ENCODE data around the gene SLC25A41. TPM values are rescaled to one million over a fixed set of nuclear protein-coding genes. Genes with fewer than 3 reads are reported as not detected.

SLC25A41 gene
- polyA plus RNA-seq, 3 donors: not detected

DNA sequence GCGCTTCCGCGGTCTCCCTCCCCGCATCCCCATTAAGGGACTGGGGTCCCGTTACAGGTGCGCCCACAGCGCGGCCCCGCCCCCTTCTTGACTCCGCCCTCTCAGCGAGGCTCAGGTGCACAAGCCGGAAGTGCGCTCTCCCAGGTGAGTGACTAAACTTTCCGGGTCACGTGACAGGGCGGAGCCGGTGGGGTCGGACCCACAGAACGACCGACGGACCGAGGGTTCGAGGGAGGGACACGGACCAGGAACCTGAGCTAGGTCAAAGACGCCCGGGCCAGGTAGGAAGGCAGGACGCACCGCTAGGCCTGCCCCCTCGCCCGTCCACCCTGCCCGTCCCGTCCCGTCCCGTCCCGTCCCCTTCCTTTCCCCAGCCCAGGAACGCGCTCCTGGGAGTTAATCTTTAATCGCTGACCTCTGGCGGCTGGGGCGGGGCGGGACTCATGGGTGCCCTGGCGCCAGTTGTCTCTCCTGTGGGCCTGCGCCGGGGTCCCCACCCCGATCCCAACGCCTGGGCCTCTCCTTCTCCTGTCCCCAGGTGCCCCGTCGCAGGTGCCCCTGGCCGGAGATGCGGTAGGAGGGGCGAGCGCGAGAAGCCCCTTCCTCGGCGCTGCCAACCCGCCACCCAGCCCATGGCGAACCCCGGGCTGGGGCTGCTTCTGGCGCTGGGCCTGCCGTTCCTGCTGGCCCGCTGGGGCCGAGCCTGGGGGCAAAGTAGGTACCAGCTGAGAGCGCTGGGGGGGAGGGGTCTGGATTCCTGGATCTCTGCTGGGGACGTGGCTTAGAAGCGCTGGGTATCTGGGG is 30.7 kb upstream of the SLC25A41 start, which contains the start of gene CRB3:
Gene CRB3 (plus strand): TSS at position 202 of the 804 bp plus-strand sequence. CDS start 431 bp downstream, at position 633.
- peaks cover 0 to 28% of the 10 kb centered on the region in 2 donors for H3K27me3 ChIP-seq (ENCODE audit: control insufficient read depth in 2 of 2, insufficient read depth in 2 of 2, low read length in 2 of 2)
- H3K9me3 ChIP-seq (replicated peaks in 1 of 2; ENCODE audit: control insufficient read depth in 1 of 2, insufficient read depth in 1 of 2, low read length in 2 of 2): peaks cover 3 to 4% of the 10 kb centered on the region in 2 donors
- H3K27ac ChIP-seq (ENCODE audit: low read depth in 1 of 2, low read length in 2 of 2): no peak within 1 kb of the TSS
- TF ChIP-seq, protein P1, sequence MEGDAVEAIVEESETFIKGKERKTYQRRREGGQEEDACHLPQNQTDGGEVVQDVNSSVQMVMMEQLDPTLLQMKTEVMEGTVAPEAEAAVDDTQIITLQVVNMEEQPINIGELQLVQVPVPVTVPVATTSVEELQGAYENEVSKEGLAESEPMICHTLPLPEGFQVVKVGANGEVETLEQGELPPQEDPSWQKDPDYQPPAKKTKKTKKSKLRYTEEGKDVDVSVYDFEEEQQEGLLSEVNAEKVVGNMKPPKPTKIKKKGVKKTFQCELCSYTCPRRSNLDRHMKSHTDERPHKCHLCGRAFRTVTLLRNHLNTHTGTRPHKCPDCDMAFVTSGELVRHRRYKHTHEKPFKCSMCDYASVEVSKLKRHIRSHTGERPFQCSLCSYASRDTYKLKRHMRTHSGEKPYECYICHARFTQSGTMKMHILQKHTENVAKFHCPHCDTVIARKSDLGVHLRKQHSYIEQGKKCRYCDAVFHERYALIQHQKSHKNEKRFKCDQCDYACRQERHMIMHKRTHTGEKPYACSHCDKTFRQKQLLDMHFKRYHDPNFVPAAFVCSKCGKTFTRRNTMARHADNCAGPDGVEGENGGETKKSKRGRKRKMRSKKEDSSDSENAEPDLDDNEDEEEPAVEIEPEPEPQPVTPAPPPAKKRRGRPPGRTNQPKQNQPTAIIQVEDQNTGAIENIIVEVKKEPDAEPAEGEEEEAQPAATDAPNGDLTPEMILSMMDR (IDR thresholded peaks at IDR 0.05): no peak
- intact Hi-C loops (cut with micrococcal nuclease): no loop called here
- H3K4me3 ChIP-seq (replicated peaks in 1 of 3; ENCODE audit: low read depth in 2 of 3, low read length in 3 of 3): no peak within 1 kb of the TSS
- H3K4me2 ChIP-seq (replicated peaks; ENCODE audit: extremely low read depth, low read length, poor library complexity, severe bottlenecking): no peak within 1 kb of the TSS
- no peaks in the 10 kb centered on the region for H3K79me2 ChIP-seq (ENCODE audit: insufficient read depth, low read length)
- no peak for DNase-seq
- 10% methylated on average over 60 of the region's 65 CpGs for WGBS (ENCODE audit: insufficient coverage)
- Mint-ChIP-seq H3K36me3 (peaks cover 17% of the 10 kb centered on the region in 2 donors), H3K4me1 (peaks cover 15% of the 10 kb centered on the region), H3K9me3 (peaks cover 0 to 5% (median 1%) of the 10 kb centered on the region in 7 donors), H3K27ac (no peak within 1 kb of the TSS), H3K4me3 (peak within 1 kb of the TSS in 1 of 2 donors; percentile 71), H3K27me3 (ENCODE audit: low read depth in 3 of 3) (peaks cover 32 to 39% (median 34%) of the 10 kb centered on the region in 3 donors)
- H3K36me3 ChIP-seq (replicated peaks in 1 of 2; ENCODE audit: control insufficient read depth in 1 of 2, insufficient read depth in 2 of 2, low read length in 2 of 2): peaks cover 5 to 13% of the 10 kb centered on the region in 2 donors
- H2AFZ ChIP-seq (ENCODE audit: insufficient read depth, low read depth, low read length, poor library complexity, severe bottlenecking): no peak within 1 kb of the TSS
- no peak within 1 kb of the TSS for H3K9ac ChIP-seq (ENCODE audit: insufficient read depth, low read length, poor library complexity, severe bottlenecking)
- H3K4me1 ChIP-seq (ENCODE audit: control insufficient read depth in 1 of 2, insufficient read depth in 2 of 2, low read length in 2 of 2): peaks cover 15 to 25% of the 10 kb centered on the region in 2 donors
- H4K20me1 ChIP-seq (ENCODE audit: insufficient read depth, low read length): no peaks in the 10 kb centered on the region

DNA sequence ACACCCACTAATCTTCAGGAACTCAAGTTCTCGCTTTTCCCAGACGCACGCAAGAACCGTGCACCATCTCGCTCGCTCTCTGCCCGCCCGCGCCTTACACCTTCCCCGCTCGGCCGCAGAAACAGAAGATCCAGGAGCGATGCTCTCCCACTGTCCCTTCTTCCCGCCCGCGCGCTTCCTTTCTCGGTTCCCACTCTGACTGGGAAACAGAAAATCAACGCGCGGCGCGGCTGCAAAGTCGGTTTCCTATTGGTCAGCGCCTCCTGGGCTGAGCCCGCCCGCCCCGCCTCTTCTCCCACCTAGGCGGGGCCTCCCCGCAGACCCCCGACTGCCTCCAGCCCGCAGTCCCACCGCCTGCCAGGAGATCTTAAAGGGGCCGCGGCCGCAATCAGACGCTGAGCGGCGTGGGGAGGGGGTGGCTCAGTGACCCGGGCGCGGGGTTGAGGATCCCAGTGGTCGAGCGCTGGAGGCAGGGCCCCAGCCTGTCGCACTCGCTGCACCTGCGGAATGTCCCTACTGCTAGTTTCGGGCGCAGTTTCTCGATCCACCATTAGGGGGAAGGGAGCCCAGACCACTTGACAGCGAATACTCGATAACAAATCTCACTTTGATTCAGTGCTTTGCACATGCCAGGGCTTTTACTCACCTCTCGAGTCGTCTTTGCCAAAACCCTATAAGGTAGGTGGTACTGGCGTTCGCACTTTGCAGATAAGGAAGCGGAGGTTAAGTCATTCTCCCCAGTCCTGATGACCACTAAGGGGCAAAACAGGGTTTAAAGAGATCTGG is 26.7 kb upstream of the SLC25A41 start:
- H3K9me3 ChIP-seq (replicated peaks in 1 of 2; ENCODE audit: control insufficient read depth in 1 of 2, insufficient read depth in 1 of 2, low read length in 2 of 2): peaks cover 3 to 11% of the 10 kb centered on the region in 2 donors
- intact Hi-C loops (cut with micrococcal nuclease): no loop called here
- peak overlapping the region; percentile 94 for H3K4me2 ChIP-seq (replicated peaks; ENCODE audit: extremely low read depth, low read length, poor library complexity, severe bottlenecking)
- H3K36me3 ChIP-seq (replicated peaks in 1 of 2; ENCODE audit: control insufficient read depth in 1 of 2, insufficient read depth in 2 of 2, low read length in 2 of 2): no peaks in the 10 kb centered on the region
- peaks cover 33 to 52% (median 43%) of the 10 kb centered on the region in 3 donors for H3K27me3 Mint-ChIP-seq (ENCODE audit: low read depth in 3 of 3)
- peaks cover 0 to 6% of the 10 kb centered on the region in 2 donors for H3K36me3 Mint-ChIP-seq
- H3K27me3 ChIP-seq (ENCODE audit: control insufficient read depth in 2 of 2, insufficient read depth in 2 of 2, low read length in 2 of 2): peaks cover 0 to 34% of the 10 kb centered on the region in 2 donors
- peak; percentile 79 to 88 (median 83) for DNase-seq
- TF ChIP-seq, protein P1 (IDR thresholded peaks at IDR 0.05): no peak
- peak overlapping the region; percentile 88 for H2AFZ ChIP-seq (ENCODE audit: insufficient read depth, low read depth, low read length, poor library complexity, severe bottlenecking)
- H3K4me3 Mint-ChIP-seq: peak overlapping the region; percentile 92 to 98
- no peaks in the 10 kb centered on the region for H3K79me2 ChIP-seq (ENCODE audit: insufficient read depth, low read length)
- H3K9me3 Mint-ChIP-seq: peaks cover 2 to 21% (median 8%) of the 10 kb centered on the region in 7 donors
- WGBS (ENCODE audit: insufficient coverage): under 1% methylated on average over 49 of the region's 57 CpGs
- H3K9ac ChIP-seq (ENCODE audit: insufficient read depth, low read length, poor library complexity, severe bottlenecking): peak overlapping the region; percentile 61
- H3K27ac ChIP-seq (ENCODE audit: low read depth in 1 of 2, low read length in 2 of 2): peak overlapping the region in 1 of 2 donors; percentile 43
- H3K4me3 ChIP-seq (replicated peaks in 1 of 3; ENCODE audit: low read depth in 2 of 3, low read length in 3 of 3): peak overlapping the region; percentile 39 to 87 (median 79)
- peaks cover 14% of the 10 kb centered on the region for H3K4me1 Mint-ChIP-seq
- H3K27ac Mint-ChIP-seq: peak overlapping the region in 4 of 7 donors; percentile 24 to 79 (median 62)
- H3K4me1 ChIP-seq (ENCODE audit: control insufficient read depth in 1 of 2, insufficient read depth in 2 of 2, low read length in 2 of 2): peaks cover 15 to 28% of the 10 kb centered on the region in 2 donors
- H4K20me1 ChIP-seq (ENCODE audit: insufficient read depth, low read length): no peaks in the 10 kb centered on the region

Data from CD14-positive monocyte (primary cell).